A673 (cell line): ENCODE results near the gene CDH4. TPM values are rescaled to one million over a fixed set of nuclear protein-coding genes. Genes with fewer than 3 reads are reported as not detected.

Source experiments
- BruUV-seq: library from RNA; stranded (reverse); fragments of 400-500 nt; replicated peaks from 2 replicates; lab custom pipeline; 2021; lab: Mats Ljungman, UMichigan
- CTCF ChIA-PET: fragments of 300-600 bp; sonication (Branson Sonifier 250); formaldehyde crosslinking; loops from one replicate; lab custom pipeline; 2022; ENCODE audit warnings: antibody characterized with exemption; lab: Charles Lee
- POLR2A ChIA-PET: fragments of 300-600 bp; sonication (Branson Sonifier 250); formaldehyde crosslinking; loops from one replicate; lab custom pipeline; 2022; ENCODE audit warnings: antibody characterized with exemption; ENCODE audit not compliant: low non-redundant PET; lab: Charles Lee
- DNase-seq: peaks from one replicate; pipeline ENCODE4 v3.0.0-alpha.2; 2015; ENCODE audit warnings: low spot score
- H3K27ac ChIP-seq: fragments of 200-600 bp; sonication (generic); 2 replicates; pipeline ENCODE4 v1.5.1; 2016; ENCODE audit warnings: mixed run types, low read depth, mild to moderate bottlenecking, mixed read lengths, antibody characterized with exemption, low read length; ENCODE audit not compliant: poor library complexity, severe bottlenecking
- H3K27me3 ChIP-seq: fragments of 200-600 bp; sonication (generic); replicated peaks from 2 replicates; pipeline ENCODE4 v1.6.1; 2017; ENCODE audit warnings: mixed run types, low read depth, mild to moderate bottlenecking, mixed read lengths, antibody characterized with exemption, low read length; ENCODE audit not compliant: insufficient read depth, poor library complexity
- H3K36me3 ChIP-seq: fragments of 200-600 bp; sonication (generic); 2 replicates; pipeline ENCODE4 v1.6.1; 2016; ENCODE audit warnings: mixed run types, mild to moderate bottlenecking, mixed read lengths, antibody characterized with exemption, low read length; ENCODE audit not compliant: insufficient read depth, poor library complexity, severe bottlenecking
- H3K4me1 ChIP-seq: fragments of 200-600 bp; sonication (generic); 2 replicates; pipeline ENCODE4 v1.6.1; 2017; ENCODE audit warnings: mixed run types, mild to moderate bottlenecking, mixed read lengths, antibody characterized with exemption, low read length; ENCODE audit not compliant: insufficient read depth, poor library complexity, severe bottlenecking
- H3K4me3 ChIP-seq: fragments of 200-600 bp; sonication (generic); 2 replicates; pipeline ENCODE4 v1.5.1; 2016; ENCODE audit warnings: low read depth, mixed run types, mild to moderate bottlenecking, mixed read lengths, low read length; ENCODE audit not compliant: poor library complexity, severe bottlenecking
- H3K9me3 ChIP-seq: fragments of 200-600 bp; sonication (generic); 2 replicates; pipeline ENCODE4 v1.6.1; 2016; ENCODE audit warnings: mixed run types, low read depth, mild to moderate bottlenecking, mixed read lengths, antibody characterized with exemption, low read length; ENCODE audit not compliant: poor library complexity, severe bottlenecking
- EZH2 ChIP-seq: fragments of 200-600 bp; sonication (generic); IDR thresholded peaks from 2 replicates; pipeline ENCODE4 v1.6.1; 2017; ENCODE audit warnings: borderline replicate concordance, low read depth, mild to moderate bottlenecking, mixed read lengths, antibody characterized with exemption, low read length; ENCODE audit not compliant: poor library complexity, severe bottlenecking
- intact Hi-C: fragments of 100-400 bp; cut with micrococcal nuclease; formaldehyde crosslinking; loops from one replicate; pipeline ENCODE4 v1.10.0; 2022; ENCODE audit not compliant: unreplicated experiment
- total RNA-seq: library from RNA; stranded (reverse); gene quantifications from 2 replicates; pipeline ENCODE4 v1.2.3, GENCODE V29; 2021
- TF ChIP-seq, protein P1 (sequence below): fragments of 300-800, 200-600 bp; sonication (generic); conservative IDR thresholded peaks from 2 replicates; pipeline ENCODE4 v1.5.1; 2017; ENCODE audit warnings: low read depth, mild to moderate bottlenecking, antibody characterized with exemption, low read length, moderate library complexity, mixed read lengths

The CDH4 gene
- total RNA-seq, 1 experiment from 2014 or later, result 8.3 TPM

GRCh38 chr20:61861858-61862257 lies 609.8 kb downstream of the CDH4 start:
- Histone ChIP-seq H3K9me3 (no peaks in the 10 kb centered on the region), H3K27me3 (no peaks in the 10 kb centered on the region), H3K36me3 (no peaks in the 10 kb centered on the region), H3K27ac (no peak overlapping the region), H3K4me1 (no peaks in the 10 kb centered on the region), H3K4me3 (no peak overlapping the region)
- POLR2A ChIA-PET, result no interaction called here
- TF ChIP-seq EZH2, result no peak
- TF ChIP-seq, protein P1, sequence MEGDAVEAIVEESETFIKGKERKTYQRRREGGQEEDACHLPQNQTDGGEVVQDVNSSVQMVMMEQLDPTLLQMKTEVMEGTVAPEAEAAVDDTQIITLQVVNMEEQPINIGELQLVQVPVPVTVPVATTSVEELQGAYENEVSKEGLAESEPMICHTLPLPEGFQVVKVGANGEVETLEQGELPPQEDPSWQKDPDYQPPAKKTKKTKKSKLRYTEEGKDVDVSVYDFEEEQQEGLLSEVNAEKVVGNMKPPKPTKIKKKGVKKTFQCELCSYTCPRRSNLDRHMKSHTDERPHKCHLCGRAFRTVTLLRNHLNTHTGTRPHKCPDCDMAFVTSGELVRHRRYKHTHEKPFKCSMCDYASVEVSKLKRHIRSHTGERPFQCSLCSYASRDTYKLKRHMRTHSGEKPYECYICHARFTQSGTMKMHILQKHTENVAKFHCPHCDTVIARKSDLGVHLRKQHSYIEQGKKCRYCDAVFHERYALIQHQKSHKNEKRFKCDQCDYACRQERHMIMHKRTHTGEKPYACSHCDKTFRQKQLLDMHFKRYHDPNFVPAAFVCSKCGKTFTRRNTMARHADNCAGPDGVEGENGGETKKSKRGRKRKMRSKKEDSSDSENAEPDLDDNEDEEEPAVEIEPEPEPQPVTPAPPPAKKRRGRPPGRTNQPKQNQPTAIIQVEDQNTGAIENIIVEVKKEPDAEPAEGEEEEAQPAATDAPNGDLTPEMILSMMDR, result no peak
- BruUV-seq, result no TSS peak
- intact Hi-C loops, result no loop called here
- CTCF ChIA-PET, result no interaction called here
- no peak for DNase-seq

GRCh38 chr20:61862881-61863280 lies 610.8 kb downstream of the CDH4 start:
- ChIA-PET POLR2A (no interaction called here), CTCF (no interaction called here)
- Histone ChIP-seq H3K36me3 (no peaks in the 10 kb centered on the region), H3K27me3 (no peaks in the 10 kb centered on the region), H3K9me3 (no peaks in the 10 kb centered on the region), H3K27ac (no peak overlapping the region), H3K4me1 (no peaks in the 10 kb centered on the region), H3K4me3 (no peak overlapping the region)
- TF ChIP-seq EZH2, result no peak
- TF ChIP-seq, protein P1, result no peak
- BruUV-seq, result no TSS peak
- intact Hi-C loops, result no loop called here
- no peak for DNase-seq

- H3K4me1 ChIP-seq, result no peaks in the 10 kb centered on the region
- no TSS peak for BruUV-seq
- H3K36me3 ChIP-seq, result no peaks in the 10 kb centered on the region
Observed at GRCh38 chr20:61864481-61864880, 612.4 kb downstream of the CDH4 start.

More at GRCh38 chr20:61864481-61864880, 612.4 kb downstream of the CDH4 start:
- Histone ChIP-seq H3K9me3 (no peaks in the 10 kb centered on the region), H3K27me3 (no peaks in the 10 kb centered on the region), H3K27ac (no peak overlapping the region), H3K4me3 (no peak overlapping the region)
- no peak for TF ChIP-seq EZH2
- TF ChIP-seq, protein P1, result no peak
- no peak for DNase-seq
- intact Hi-C loops, result no loop called here
- ChIA-PET POLR2A (no interaction called here), CTCF (no interaction called here)
